ENCODE results near the gene BLVRB.
"Not testable (repeated sequence)": the region's sequence is repeated elsewhere in the genome, so short reads cannot be mapped to it uniquely, and the experiment has no call there.

Gene BLVRB

DNA sequence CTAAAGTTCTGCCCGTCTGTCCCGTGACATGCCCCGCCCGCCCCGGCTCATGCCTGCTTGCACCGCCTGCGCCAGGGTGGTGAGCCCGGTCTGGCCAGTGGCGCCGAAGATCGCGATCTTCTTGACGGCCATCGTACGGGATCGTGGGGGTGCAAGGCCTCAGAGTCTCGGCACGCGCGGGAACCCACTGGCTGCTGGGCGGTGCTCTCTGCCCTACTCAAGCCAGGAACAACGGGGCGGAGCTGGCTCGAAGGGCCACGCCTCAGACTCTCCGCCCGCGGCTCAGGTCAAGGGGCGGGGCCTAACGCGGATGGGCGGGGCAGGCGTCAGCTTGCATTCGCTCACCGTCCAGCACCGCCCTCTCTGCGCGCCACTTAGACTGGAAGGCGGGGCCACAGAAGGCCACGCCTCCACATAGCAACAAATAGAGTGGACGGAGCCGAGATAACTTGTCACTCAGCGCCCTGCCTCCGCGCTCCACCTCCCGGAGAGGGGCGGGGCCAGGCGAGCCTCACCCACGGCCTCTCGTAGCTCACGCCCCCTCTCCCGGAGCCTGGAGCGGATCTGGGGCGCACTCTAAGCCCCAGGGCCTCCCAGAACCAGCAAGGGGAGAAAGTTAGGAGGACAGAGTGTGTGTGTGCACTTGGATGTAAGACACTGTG lies at the start of gene BLVRB:
TSS of gene BLVRB (minus strand) at position 189 of the 662 bp plus-strand sequence. CDS start at position 132, 57 bp downstream.
- peak; percentile 100 for DNase-seq

GRCh38 chr19:40513741-40514315 lies 48.3 kb upstream of the BLVRB start:
- no peak for DNase-seq

- no peak for DNase-seq
Measured at GRCh38 chr19:40513345-40513678, 47.8 kb upstream of the BLVRB start.

DNA sequence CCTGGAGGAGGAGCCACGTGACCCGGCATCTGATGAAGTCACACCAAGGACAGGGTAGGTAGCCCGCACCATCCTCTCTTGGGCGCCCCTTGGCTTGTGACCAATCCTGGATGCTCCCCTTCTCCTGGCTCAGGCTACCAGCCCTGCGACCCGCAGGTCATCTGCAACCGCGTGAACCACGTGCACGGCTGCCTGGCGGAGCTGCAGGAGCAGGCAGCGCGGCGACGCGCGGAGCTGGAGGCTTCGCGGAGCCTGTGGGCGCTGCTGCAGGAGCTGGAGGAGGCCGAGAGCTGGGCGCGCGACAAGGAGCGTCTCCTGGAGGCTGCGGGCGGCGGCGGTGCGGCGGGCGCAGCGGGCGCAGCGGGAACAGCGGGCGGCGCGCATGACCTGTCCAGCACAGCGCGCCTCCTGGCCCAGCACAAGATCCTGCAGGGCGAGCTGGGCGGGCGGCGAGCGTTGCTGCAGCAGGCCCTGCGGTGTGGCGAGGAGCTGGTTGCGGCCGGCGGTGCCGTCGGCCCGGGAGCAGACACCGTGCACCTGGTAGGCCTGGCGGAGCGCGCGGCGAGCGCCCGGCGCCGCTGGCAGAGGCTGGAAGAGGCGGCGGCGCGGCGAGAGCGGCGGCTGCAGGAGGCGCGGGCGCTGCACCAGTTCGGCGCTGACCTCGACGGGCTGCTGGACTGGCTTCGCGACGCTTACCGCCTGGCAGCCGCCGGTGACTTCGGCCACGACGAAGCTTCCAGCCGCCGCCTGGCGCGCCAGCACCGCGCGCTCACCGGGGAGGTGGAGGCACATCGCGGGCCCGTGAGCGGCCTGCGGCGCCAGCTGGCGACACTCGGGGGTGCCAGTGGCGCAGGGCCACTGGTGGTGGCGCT lies 47.2 kb upstream of the BLVRB start:
- no peak for DNase-seq

GRCh38 chr19:40512110-40512472 lies 46.5 kb upstream of the BLVRB start:
- DNase-seq = no peak

- no peak for DNase-seq
Measured at GRCh38 chr19:40511487-40511886, 45.9 kb upstream of the BLVRB start.

DNA sequence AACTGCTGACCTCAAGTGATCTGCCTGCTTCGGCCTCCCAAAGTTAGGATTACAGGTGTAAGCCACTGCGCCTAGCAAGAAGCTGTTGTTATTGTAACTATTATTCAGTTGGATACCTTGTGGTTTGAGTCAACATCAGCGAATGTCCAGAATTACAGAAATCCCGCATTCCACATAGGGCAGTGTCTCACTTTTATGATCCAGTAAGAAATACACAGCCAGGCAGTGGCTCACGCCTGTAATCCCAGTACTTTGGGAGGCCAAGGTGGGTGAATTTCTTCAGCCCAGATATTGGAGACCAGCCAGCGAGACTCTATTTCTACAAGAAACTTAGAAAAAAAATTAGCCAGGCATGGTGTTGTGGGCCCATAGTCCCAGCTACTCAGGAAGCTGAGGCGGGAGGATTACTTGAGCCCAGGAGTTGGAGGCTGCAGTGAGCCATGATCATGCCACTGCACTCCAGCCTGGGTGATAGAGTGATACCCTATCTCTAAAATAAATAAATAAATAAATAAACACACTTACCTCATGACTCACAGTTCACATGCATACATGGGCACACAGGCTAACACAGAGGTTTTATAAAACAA lies 45.1 kb upstream of the BLVRB start:
- no peak for DNase-seq

DNA sequence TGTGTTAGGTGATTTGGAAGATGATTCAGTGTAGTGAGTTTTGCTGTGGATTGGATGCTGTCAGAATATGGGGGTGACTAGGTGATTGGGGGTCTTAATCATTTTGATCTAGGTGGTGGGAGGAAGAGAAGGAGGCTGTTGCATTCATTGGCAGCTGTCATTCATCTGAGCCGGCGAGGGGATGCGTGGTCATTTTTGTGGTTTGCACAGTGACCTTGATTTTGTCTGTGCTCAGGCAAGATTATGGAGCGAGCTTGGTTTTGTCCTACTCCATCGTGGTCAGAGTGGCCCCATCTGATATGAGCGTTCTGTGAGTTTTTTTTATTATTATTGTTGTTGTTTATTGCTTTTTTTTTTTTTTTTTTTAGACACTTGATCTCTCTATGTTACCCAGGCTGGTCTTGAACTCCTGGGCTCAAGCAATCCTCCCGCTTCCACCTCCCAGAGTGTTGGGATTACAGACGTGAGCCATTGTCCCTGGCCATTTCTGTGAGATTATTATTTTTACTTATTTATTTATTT lies 43.3 kb upstream of the BLVRB start:
- DNase-seq = no peak

- no peak for DNase-seq
Measured at GRCh38 chr19:40507892-40508291, 42.3 kb upstream of the BLVRB start.

- DNase-seq = no peak
Measured at GRCh38 chr19:40506099-40506498, 40.6 kb upstream of the BLVRB start.

- no peak for DNase-seq
Measured at GRCh38 chr19:40503320-40503695, 37.8 kb upstream of the BLVRB start.

- no peak for DNase-seq
Measured at GRCh38 chr19:40502647-40503319, 37.2 kb upstream of the BLVRB start.

DNA sequence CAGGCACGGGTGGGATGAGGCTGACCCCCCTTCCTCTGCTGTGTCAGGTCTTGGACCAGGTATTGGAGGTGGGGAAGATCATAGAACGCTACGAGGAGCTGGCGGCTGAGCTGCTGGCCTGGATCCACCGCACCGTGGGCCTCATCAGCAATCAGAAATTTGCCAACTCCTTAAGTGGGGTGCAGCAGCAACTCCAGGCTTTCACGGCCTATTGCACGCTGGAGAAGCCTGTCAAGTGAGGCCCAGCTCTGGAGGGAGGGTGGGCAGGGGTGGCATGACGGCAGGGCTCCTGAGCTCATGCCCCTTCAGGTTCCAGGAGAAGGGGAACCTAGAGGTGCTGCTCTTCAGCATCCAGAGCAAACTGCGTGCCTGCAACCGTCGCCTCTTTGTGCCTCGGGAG lies 36.5 kb upstream of the BLVRB start:
- no peak for DNase-seq

DNA sequence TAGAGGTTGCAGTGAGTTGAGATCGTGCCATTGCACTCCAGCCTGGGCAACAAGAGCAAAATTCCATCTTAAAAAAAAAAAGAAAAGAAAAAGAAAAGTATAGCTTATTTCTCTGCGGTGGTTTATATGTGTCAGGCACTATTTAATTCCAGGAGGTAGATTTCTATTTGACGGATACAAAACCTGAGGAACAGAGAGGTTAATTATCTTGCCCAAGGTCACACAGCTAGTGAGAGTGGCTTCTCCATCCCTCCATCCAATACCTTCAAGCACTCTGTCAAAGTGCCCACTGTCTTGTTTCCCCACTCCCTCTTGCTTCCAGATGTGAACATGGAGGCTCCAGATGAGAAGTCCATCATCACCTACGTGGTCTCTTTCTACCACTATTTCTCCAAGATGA lies 36.1 kb upstream of the BLVRB start:
- DNase-seq = no peak

DNA sequence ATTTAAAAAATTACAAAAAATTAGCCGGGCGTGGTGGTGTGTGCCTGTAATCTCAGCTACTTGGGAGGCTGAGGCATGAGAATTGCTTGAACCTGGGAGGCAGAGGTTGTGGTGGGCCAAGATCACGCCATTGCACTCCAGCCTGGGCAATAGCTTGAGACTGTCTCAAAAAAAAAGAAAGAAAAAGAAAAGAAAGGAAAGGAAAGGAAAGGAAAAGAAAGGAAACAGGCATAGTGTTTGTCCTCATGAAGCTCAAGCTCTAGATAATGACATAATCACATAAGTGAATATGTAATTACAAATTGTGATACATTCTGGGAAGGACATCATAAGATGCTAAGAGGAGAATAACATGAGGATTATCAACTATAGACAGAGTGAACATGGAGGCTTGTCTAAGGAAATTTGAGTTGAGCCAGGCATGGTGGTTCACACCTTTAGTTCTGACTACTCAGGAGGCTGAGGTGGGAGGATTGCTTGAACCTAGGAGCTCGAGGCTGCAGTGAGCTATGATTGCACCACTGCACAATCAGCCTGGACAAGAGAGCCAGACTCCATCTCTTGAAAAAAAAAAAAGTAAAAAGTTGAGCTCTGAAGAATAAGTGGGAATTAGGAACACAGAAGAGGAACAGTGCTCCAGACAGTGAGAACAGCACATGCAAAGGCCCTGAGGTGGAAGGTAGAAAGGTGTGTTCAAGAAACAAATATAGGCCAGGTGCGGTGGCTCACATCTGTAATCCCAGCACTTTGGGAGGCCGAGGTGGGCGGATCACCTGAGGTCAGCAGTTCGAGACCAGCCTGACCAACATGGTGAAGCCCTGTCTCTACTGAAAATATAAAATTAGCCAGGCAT lies 35.4 kb upstream of the BLVRB start:
- DNase-seq = not testable (repeated sequence)

DNA sequence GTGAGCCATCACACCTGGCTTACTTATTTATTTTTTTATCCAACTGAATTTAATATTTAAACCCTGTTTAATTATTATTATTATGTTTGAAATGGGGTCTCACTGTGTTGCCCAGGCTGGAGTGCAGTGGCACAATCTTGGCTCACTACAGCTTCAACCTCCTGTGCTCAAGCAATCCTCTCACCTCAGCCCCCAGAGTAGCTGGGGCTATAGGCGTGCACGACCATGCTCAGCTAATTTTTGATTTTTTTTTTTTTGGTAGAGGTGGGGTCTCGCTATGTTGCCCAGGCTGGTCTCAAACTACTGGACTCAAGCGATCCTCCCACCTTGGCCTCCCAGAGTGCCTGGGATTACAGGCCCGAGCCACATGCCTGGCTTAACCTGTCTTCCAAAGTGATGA lies 33.8 kb upstream of the BLVRB start:
- no peak for DNase-seq

- DNase-seq = no peak
Measured at GRCh38 chr19:40497214-40497613, 31.7 kb upstream of the BLVRB start.

GRCh38 chr19:40494191-40494838 lies 28.8 kb upstream of the BLVRB start:
- DNase-seq = no peak

DNA sequence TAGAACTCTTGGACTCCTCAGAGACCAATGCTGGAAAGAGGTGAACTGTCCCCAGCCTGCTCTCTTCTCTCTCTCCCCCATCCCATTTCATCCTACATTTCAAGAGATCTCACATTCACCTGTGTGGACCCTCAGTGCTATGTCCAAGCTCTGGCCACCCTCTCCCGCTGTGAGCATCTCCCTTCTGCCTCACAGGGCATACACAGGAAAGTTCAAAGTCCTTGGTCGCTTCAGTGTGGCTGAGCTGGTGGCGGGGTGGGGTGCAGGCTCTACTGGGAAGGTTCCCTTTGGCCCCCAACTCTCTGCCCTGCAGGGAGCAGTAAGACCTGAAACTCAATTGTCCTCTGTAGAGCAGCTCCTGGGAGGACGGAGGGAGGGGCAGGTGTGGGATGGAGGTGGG lies 28.2 kb upstream of the BLVRB start:
- DNase-seq = no peak

DNA sequence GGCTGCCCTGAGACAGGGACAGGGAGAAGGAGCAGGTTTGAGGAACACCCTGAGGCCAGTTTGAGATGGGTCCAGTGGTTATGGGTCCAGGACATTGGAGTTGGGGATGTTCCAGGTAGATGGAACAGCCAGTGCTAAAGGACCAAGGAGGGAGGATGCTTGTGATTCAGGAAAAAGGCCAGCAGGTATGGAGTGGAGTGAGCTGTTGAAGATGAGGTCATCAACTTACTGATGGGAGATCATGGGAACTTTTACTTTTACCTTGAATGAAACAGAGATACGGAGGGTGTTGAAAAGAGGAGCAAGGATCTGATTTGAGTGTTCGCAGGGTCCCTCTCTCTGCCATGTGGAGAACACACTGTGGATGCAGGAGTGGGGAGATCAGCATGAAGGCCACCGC lies 26.7 kb upstream of the BLVRB start:
- no peak for DNase-seq

GRCh38 chr19:40489882-40490230 lies 24.3 kb upstream of the BLVRB start:
- no peak for DNase-seq

DNA sequence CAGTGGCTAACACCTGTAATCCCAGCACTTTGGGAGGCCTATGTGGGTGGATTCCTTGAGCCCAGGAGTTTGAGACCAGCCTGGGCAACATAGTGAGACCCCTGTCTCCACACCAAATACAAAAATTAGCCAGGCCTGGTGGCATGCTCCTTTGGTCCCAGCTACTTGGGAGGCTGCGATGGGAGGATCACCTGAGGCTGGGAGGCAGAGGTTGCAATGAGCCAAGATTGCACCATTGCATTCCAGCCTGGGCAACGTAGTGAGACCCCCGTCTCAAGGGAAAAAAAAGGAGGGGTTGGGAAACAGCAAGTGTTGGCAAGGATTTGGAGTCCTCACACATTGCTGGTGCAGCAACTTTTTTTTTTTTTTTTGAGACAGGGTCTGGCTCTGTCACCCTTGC lies 20.5 kb upstream of the BLVRB start:
- no peak for DNase-seq
